GM12878 (cell line): ENCODE data around the gene CCR5AS.

Source experiments
- ATAC-seq: fragments of 200-7000 bp; cut with Tn5 transposase; 3 replicates; pipeline ENCODE4 v1.9.1; 2020; ENCODE audit warnings: mild to moderate bottlenecking, moderate library complexity
- BruUV-seq: library from RNA; stranded (reverse); fragments of 400-500 nt; replicated peaks from 2 replicates; lab custom pipeline; 2021; lab: Mats Ljungman, UMichigan
- CTCF ChIA-PET: fragments of 300-600 bp; sonication (Branson Sonifier 250); formaldehyde crosslinking; extraction: SDS; loops from one replicate; lab custom pipeline; 2021; ENCODE audit warnings: inconsistent platforms; lab: Yijun Ruan, JAX
- POLR2A ChIA-PET: fragments of 350-600 bp; formaldehyde crosslinking; extraction: SDS; loops from one replicate; lab custom pipeline; 2021; ENCODE audit warnings: inconsistent platforms; lab: Charles Lee
- RAD21 ChIA-PET: fragments of 300-600 bp; sonication (Branson Sonifier 250); formaldehyde crosslinking; loops from one replicate; lab custom pipeline; 2023; ENCODE audit warnings: antibody characterized with exemption; ENCODE audit not compliant: unreplicated experiment; lab: Charles Lee
- SMC1A ChIA-PET: fragments of 300-600 bp; sonication (Branson Sonifier 250); formaldehyde crosslinking; loops from one replicate; lab custom pipeline; 2023; ENCODE audit not compliant: unreplicated experiment, uncharacterized antibody; lab: Charles Lee
- DNase-seq: peaks from one replicate; pipeline ENCODE4 v3.0.0-alpha.2; 2011; ENCODE audit warnings: low read depth, low spot score
- FAIRE-seq: peaks from 3 replicates; lab custom pipeline; 2011; peaks lifted over from hg19 to GRCh38; lab: Jason Lieb, UNC
- H2AFZ ChIP-seq: 2 replicates; pipeline ENCODE4 v1.6.0; 2011; ENCODE audit warnings: low read depth, low read length, control low read depth; ENCODE audit not compliant: control insufficient read depth
- H3K27ac ChIP-seq: 2 replicates; pipeline ENCODE4 v1.5.1; 2011; ENCODE audit warnings: control low read depth; ENCODE audit not compliant: control insufficient read depth, insufficient read depth
- H3K27me3 ChIP-seq, 2 experiments: replicated peaks in 1 of 2; 2 replicates each; pipeline versions ENCODE4 v1.6.0 to v1.6.1; 2011; ENCODE audit warnings: low read length in 1 of 2; ENCODE audit not compliant: control insufficient read depth in 2 of 2, insufficient read depth in 2 of 2
- H3K36me3 ChIP-seq, 2 experiments: 2 replicates each; pipeline ENCODE4 v1.5.1; 2011; ENCODE audit warnings: low read length in 1 of 2; ENCODE audit not compliant: control insufficient read depth in 2 of 2, insufficient read depth in 2 of 2
- H3K4me1 ChIP-seq: 2 replicates; pipeline ENCODE4 v1.6.1; 2011; ENCODE audit warnings: mild to moderate bottlenecking, low read length, moderate library complexity, mixed read lengths; ENCODE audit not compliant: control insufficient read depth, insufficient read depth
- H3K4me2 ChIP-seq: 2 replicates; pipeline ENCODE4 v1.6.0; 2011; ENCODE audit warnings: control low read depth; ENCODE audit not compliant: control insufficient read depth, insufficient read depth
- H3K4me3 ChIP-seq: fragments of 200-600 bp; sonication (generic); 2 replicates; pipeline ENCODE4 v1.5.1; 2016
- H3K79me2 ChIP-seq: 2 replicates; pipeline ENCODE4 v1.6.0; 2011; ENCODE audit warnings: low read length; ENCODE audit not compliant: control insufficient read depth, insufficient read depth
- H3K9ac ChIP-seq: 2 replicates; pipeline ENCODE4 v1.8.0; 2011; ENCODE audit warnings: low read length, control low read depth, mixed read lengths; ENCODE audit not compliant: control insufficient read depth, insufficient read depth
- H3K9me3 ChIP-seq: replicated peaks from 3 replicates; pipeline ENCODE4 v1.5.1; 2011; ENCODE audit warnings: mild to moderate bottlenecking, low read length; ENCODE audit not compliant: control insufficient read depth, insufficient read depth
- H4K20me1 ChIP-seq: 2 replicates; pipeline ENCODE4 v1.6.0; 2011; ENCODE audit not compliant: control insufficient read depth, insufficient read depth
- IRF5 ChIP-seq: fragments of 450-650 bp; IDR thresholded peaks from 2 replicates; pipeline ENCODE4 v1.6.1; 2017; ENCODE audit warnings: borderline replicate concordance
- MEF2A ChIP-seq: IDR thresholded peaks from 2 replicates; pipeline ENCODE4 v1.6.1; 2011; ENCODE audit warnings: low read depth, mild to moderate bottlenecking, low read length, moderate library complexity; ENCODE audit not compliant: insufficient read depth
- MTA3 ChIP-seq: IDR thresholded peaks from 2 replicates; pipeline ENCODE4 v1.6.1; 2012; ENCODE audit warnings: low read length, inconsistent platforms, borderline replicate concordance
- PML ChIP-seq: IDR thresholded peaks from 2 replicates; pipeline ENCODE4 v1.6.1; 2012; ENCODE audit warnings: low read length, inconsistent platforms
- SIX5 ChIP-seq: IDR thresholded peaks from 2 replicates; pipeline ENCODE4 v1.6.1; 2011; ENCODE audit warnings: mild to moderate bottlenecking, low read depth, low read length, moderate library complexity; ENCODE audit not compliant: severe bottlenecking
- SRF ChIP-seq, 2 experiments: IDR thresholded peaks; 2 replicates each; pipeline ENCODE4 v1.6.1; 2011; ENCODE audit warnings: low read depth in 2 of 2, low read length in 2 of 2, mild to moderate bottlenecking in 1 of 2, moderate library complexity in 1 of 2
- TCF12 ChIP-seq: IDR thresholded peaks from 2 replicates; pipeline ENCODE4 v1.6.1; 2011; ENCODE audit warnings: low read depth, mild to moderate bottlenecking, low read length
- ZNF207 ChIP-seq: fragments of 450-650 bp; IDR thresholded peaks from 2 replicates; pipeline ENCODE4 v1.6.1; 2014; ENCODE audit warnings: antibody characterized with exemption, mild to moderate bottlenecking, borderline replicate concordance
- WGBS: methylation state at CpG from one replicate; pipeline ENCODE4 v1.1.6; 2016; ENCODE audit warnings: low lambda C conversion rate; ENCODE audit not compliant: insufficient replicate concordance, insufficient coverage; ENCODE audit errors: missing lambda C conversion rate; 5-methylcytosine and 5-hydroxymethylcytosine counted together
- in situ Hi-C: fragments of 300-500 bp; cut with MboI; formaldehyde crosslinking; loops from 9 replicates; pipeline ENCODE4 v1.14.3; 2018; ENCODE audit warnings: mixed read lengths
- intact Hi-C: fragments of 100-400 bp; cut with micrococcal nuclease; formaldehyde crosslinking; loops from one replicate; pipeline ENCODE4 v1.14.2; 2022; ENCODE audit not compliant: unreplicated experiment
- TF ChIP-seq, protein P1 (sequence below): IDR thresholded peaks from 2 replicates; pipeline ENCODE4 v1.6.1; 2011; ENCODE audit warnings: low read depth, mild to moderate bottlenecking, low read length, moderate library complexity, borderline replicate concordance; ENCODE audit errors: extremely low read depth

Gene CCR5AS

DNA sequence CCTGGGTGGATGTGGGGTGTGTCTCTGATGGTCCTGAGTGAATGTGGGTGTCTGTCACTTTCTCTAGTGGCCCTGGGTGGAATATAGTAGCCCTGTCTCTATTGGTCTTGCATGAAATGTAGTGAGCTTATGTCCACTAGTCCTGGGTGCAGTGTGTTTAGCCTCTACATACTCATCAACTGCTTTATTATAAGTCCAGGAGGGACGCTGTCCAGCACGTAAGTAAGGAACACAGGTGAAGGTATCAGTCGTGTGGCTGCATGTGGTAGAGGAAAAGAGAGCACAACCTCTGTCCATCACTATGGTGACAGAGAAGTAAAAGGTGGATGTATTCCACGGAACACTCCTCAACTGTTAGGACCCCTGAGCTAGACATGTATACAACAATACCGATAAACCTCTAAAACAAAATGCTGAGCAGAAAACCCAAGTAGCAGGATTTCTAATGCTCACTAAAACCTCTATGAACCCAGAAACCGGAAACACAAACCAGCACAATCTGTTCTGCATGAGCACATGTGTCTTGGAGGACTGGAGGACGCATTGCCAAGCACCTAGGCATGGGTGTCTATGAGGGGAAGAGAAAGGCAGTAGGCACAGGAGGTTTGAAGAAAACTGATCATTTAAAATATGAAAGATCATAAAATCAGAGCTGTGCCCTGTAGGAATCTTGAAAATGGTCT is 46.8 kb upstream of the CCR5AS start:
- peaks cover 3 to 6% of the 10 kb centered on the region in 2 experiments; a peak in 2 of 4 replicates for H3K27me3 ChIP-seq
- no TSS peak for BruUV-seq
- WGBS = 13% methylated on average over 7 of the region's 7 CpGs
- H3K79me2 ChIP-seq = no peaks in the 10 kb centered on the region
- H3K27ac ChIP-seq = no peak overlapping the region
- H3K4me2 ChIP-seq = no peak overlapping the region
- H3K36me3 ChIP-seq = no peaks in the 10 kb centered on the region
- H3K9me3 ChIP-seq = no peaks in the 10 kb centered on the region
- H3K4me1 ChIP-seq = no peaks in the 10 kb centered on the region
- intact Hi-C loops = no loop called here
- in situ Hi-C loops = no loop called here
- ATAC-seq = no peak
- no peak for DNase-seq
- POLR2A ChIA-PET = no interaction called here
- no peak overlapping the region for H2AFZ ChIP-seq
- no peaks in the 10 kb centered on the region for H4K20me1 ChIP-seq
- no peak overlapping the region for H3K4me3 ChIP-seq
- CTCF ChIA-PET = interaction anchor here (3.2 kb wide), 1 partner anchor 35 kb away, joined by 10 read pairs; no protein-coding TSS in a partner anchor
- TF ChIP-seq MEF2A (no peak), MTA3 (no peak), SRF (IDR thresholded peaks at IDR 0.05; ENCODE audit: low read depth in 2 of 2, low read length in 2 of 2) (no peak), IRF5 (no peak), SIX5 (no peak), PML (no peak), ZNF207 (no peak), TCF12 (no peak)
- TF ChIP-seq, protein P1, sequence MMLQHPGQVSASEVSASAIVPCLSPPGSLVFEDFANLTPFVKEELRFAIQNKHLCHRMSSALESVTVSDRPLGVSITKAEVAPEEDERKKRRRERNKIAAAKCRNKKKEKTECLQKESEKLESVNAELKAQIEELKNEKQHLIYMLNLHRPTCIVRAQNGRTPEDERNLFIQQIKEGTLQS = no peak
- no peak overlapping the region for H3K9ac ChIP-seq
- SMC1A ChIA-PET = no interaction called here
- no peak for FAIRE-seq
- RAD21 ChIA-PET = no interaction called here
